Trophoblast cell (in vitro differentiated cells and primary cell): ENCODE data around the gene GRID1.

Source experiments
- DNase-seq, 2 donors: peaks; one replicate each; pipeline ENCODE4 v3.0.0-alpha.2; 2016
- H2AFZ ChIP-seq: 2 replicates; pipeline ENCODE4 v1.6.1; 2013; ENCODE audit warnings: low read length, moderate library complexity, mild to moderate bottlenecking; ENCODE audit not compliant: insufficient read depth, poor library complexity
- H2AK5ac ChIP-seq: 2 replicates; pipeline ENCODE4 v1.6.1; 2013; ENCODE audit warnings: mild to moderate bottlenecking, low read length
- H2BK120ac ChIP-seq: 2 replicates; pipeline ENCODE4 v1.6.1; 2013; ENCODE audit warnings: low read length, mild to moderate bottlenecking, moderate library complexity; ENCODE audit not compliant: insufficient read depth, poor library complexity
- H2BK12ac ChIP-seq: 2 replicates; pipeline ENCODE4 v1.6.1; 2013; ENCODE audit warnings: mild to moderate bottlenecking, low read length, moderate library complexity
- H2BK5ac ChIP-seq: 2 replicates; pipeline ENCODE4 v1.6.1; 2013; ENCODE audit warnings: low read length, low read depth, moderate library complexity, mild to moderate bottlenecking; ENCODE audit not compliant: poor library complexity
- H3K14ac ChIP-seq: 2 replicates; pipeline ENCODE4 v1.6.1; 2013; ENCODE audit warnings: mild to moderate bottlenecking, low read length
- H3K18ac ChIP-seq: 2 replicates; pipeline ENCODE4 v1.6.1; 2013; ENCODE audit warnings: mild to moderate bottlenecking, low read length
- H3K23ac ChIP-seq: 2 replicates; pipeline ENCODE4 v1.6.1; 2013; ENCODE audit warnings: low read length
- H3K27ac ChIP-seq: 2 replicates; pipeline ENCODE4 v1.5.1; 2013; ENCODE audit warnings: low read depth, mild to moderate bottlenecking, inconsistent platforms, low read length, moderate library complexity
- H3K27me3 ChIP-seq: 2 replicates; pipeline ENCODE4 v1.6.1; 2013; ENCODE audit warnings: inconsistent platforms, mild to moderate bottlenecking, low read length, moderate library complexity; ENCODE audit not compliant: insufficient read depth
- H3K36me3 ChIP-seq, 2 experiments: 1 replicate in 1 of 2; 2 replicates in 1 of 2; pipeline ENCODE4 v1.6.1; 2013; ENCODE audit warnings: low read length in 2 of 2, mild to moderate bottlenecking in 2 of 2, moderate library complexity in 1 of 2; ENCODE audit not compliant: insufficient read depth in 2 of 2, control insufficient read depth in 1 of 2
- H3K4ac ChIP-seq: 2 replicates; pipeline ENCODE4 v1.6.1; 2013; ENCODE audit warnings: low read depth, mild to moderate bottlenecking, low read length, moderate library complexity
- H3K4me1 ChIP-seq, 2 experiments: 1 replicate in 1 of 2; 2 replicates in 1 of 2; pipeline ENCODE4 v1.6.1; 2013; ENCODE audit warnings: low read length in 2 of 2, mild to moderate bottlenecking in 2 of 2, moderate library complexity in 1 of 2; ENCODE audit not compliant: insufficient read depth in 2 of 2, control insufficient read depth in 1 of 2
- H3K4me2 ChIP-seq: 2 replicates; pipeline ENCODE4 v1.6.1; 2013; ENCODE audit warnings: inconsistent platforms, mild to moderate bottlenecking, low read length, moderate library complexity
- H3K4me3 ChIP-seq: 2 replicates; pipeline ENCODE4 v1.5.1; 2013; ENCODE audit warnings: mild to moderate bottlenecking, low read depth, low read length, inconsistent platforms
- H3K79me1 ChIP-seq: one replicate; pipeline ENCODE4 v1.6.1; 2013; ENCODE audit warnings: low read length
- H3K79me2 ChIP-seq: 2 replicates; pipeline ENCODE4 v1.6.1; 2013; ENCODE audit warnings: low read length, mild to moderate bottlenecking; ENCODE audit not compliant: control insufficient read depth, insufficient read depth, poor library complexity
- H3K9ac ChIP-seq: 2 replicates; pipeline ENCODE4 v1.6.1; 2013; ENCODE audit warnings: mild to moderate bottlenecking, low read length
- H3K9me3 ChIP-seq: 2 replicates; pipeline ENCODE4 v1.6.1; 2013; ENCODE audit warnings: low read depth, mild to moderate bottlenecking, control low read depth, inconsistent platforms, low read length; ENCODE audit not compliant: insufficient read depth
- H4K12ac ChIP-seq: 2 replicates; pipeline ENCODE4 v1.6.1; 2013; ENCODE audit warnings: low read depth, mild to moderate bottlenecking, low read length, moderate library complexity
- H4K8ac ChIP-seq: 2 replicates; pipeline ENCODE4 v1.6.1; 2013; ENCODE audit warnings: low read depth, mild to moderate bottlenecking, low read length, moderate library complexity
- H4K91ac ChIP-seq: one replicate; pipeline ENCODE4 v1.6.1; 2013; ENCODE audit warnings: low read depth, mild to moderate bottlenecking, low read length, moderate library complexity
- WGBS: extraction: QIAGEN DNeasy Blood & Tissue Kit; methylation state at CpG from one replicate; pipeline ENCODE4 v1.1.7; 2013; ENCODE audit warnings: missing lambda C conversion rate; ENCODE audit not compliant: insufficient read length, insufficient coverage; ENCODE audit errors: extremely low coverage; 5-methylcytosine and 5-hydroxymethylcytosine counted together

Gene GRID1

GRCh38 chr10:86221442-86222335 lies 144.9 kb downstream of the GRID1 start:
- H3K4me2 ChIP-seq: no peak overlapping the region
- no peaks in the 10 kb centered on the region for H3K27me3 ChIP-seq
- H2AK5ac ChIP-seq: no peak overlapping the region
- H3K9ac ChIP-seq: no peak overlapping the region
- H2BK12ac ChIP-seq: no peak overlapping the region
- no peak overlapping the region for H3K27ac ChIP-seq
- no peak overlapping the region for H2AFZ ChIP-seq
- H3K23ac ChIP-seq: no peak overlapping the region
- no peak overlapping the region for H4K8ac ChIP-seq
- no peak overlapping the region for H3K4ac ChIP-seq
- H3K14ac ChIP-seq: no peak overlapping the region
- no peak overlapping the region for H2BK5ac ChIP-seq
- H4K91ac ChIP-seq: no peak overlapping the region
- H3K79me2 ChIP-seq: no peaks in the 10 kb centered on the region
- no peak for DNase-seq
- no peaks in the 10 kb centered on the region for H3K9me3 ChIP-seq
- no peak overlapping the region for H2BK120ac ChIP-seq
- H3K36me3 ChIP-seq: no peaks in the 10 kb centered on the region
- H3K18ac ChIP-seq: no peak overlapping the region
- H3K79me1 ChIP-seq: no peaks in the 10 kb centered on the region
- WGBS: no CpG with 5 or more reads among the region's 7 CpGs
- no peak overlapping the region for H4K12ac ChIP-seq
- H3K4me3 ChIP-seq: no peak overlapping the region
- H3K4me1 ChIP-seq: peaks cover 0 to 5% of the 10 kb centered on the region in 2 experiments

- Histone ChIP-seq H4K8ac (no peak overlapping the region), H4K91ac (no peak overlapping the region)
- WGBS: no CpG with 5 or more reads among the region's 6 CpGs
These were observed 146.0 kb downstream of the GRID1 start for GRCh38 chr10:86220626-86221025.

GRCh38 chr10:86219271-86219670 lies 147.3 kb downstream of the GRID1 start:
- WGBS: no CpG with 5 or more reads among the region's 8 CpGs
- Histone ChIP-seq H3K79me2 (no peaks in the 10 kb centered on the region), H3K14ac (no peak overlapping the region)

More at GRCh38 chr10:86220626-86221025, 146.0 kb downstream of the GRID1 start:
- Histone ChIP-seq H3K79me1 (no peaks in the 10 kb centered on the region), H2AK5ac (no peak overlapping the region), H4K12ac (no peak overlapping the region), H3K4me2 (no peak overlapping the region), H3K4me1 (peaks cover 0 to 5% of the 10 kb centered on the region in 2 experiments), H3K27me3 (no peaks in the 10 kb centered on the region), H3K36me3 (no peaks in the 10 kb centered on the region), H3K4ac (no peak overlapping the region), H2BK120ac (no peak overlapping the region), H3K18ac (no peak overlapping the region), H3K9me3 (peaks cover 1% of the 10 kb centered on the region), H3K79me2 (no peaks in the 10 kb centered on the region), H2AFZ (no peak overlapping the region), H3K4me3 (no peak overlapping the region), H3K27ac (no peak overlapping the region), H3K14ac (no peak overlapping the region), H3K9ac (no peak overlapping the region), H2BK12ac (no peak overlapping the region), H2BK5ac (no peak overlapping the region), H3K23ac (no peak overlapping the region)
- no peak for DNase-seq

DNA sequence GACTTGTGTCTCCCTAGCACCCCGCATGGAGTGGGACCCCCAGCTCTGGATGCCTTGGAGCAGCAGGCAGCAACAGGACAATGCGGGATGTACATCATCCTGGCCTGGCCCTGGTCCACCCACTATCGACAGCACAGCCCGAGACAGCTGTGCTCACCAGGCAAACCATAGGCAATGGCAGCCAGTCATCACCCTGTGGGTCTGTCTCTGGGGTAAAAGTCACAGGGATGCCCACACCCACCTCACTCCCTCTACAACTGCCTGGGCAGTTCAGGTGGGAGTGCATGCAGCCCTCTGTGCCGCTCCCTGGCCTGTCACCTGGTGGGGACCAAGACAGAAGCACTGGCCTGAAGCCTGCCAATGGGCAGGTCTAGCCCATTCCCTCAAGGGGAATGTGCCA lies 147.8 kb downstream of the GRID1 start:
- Histone ChIP-seq H4K91ac (no peak overlapping the region), H3K23ac (no peak overlapping the region), H3K4ac (no peak overlapping the region), H3K18ac (no peak overlapping the region), H4K12ac (no peak overlapping the region), H3K27ac (no peak overlapping the region), H4K8ac (no peak overlapping the region), H3K9me3 (peaks cover 2% of the 10 kb centered on the region), H3K4me1 (no peaks in the 10 kb centered on the region), H2BK12ac (no peak overlapping the region), H3K79me2 (no peaks in the 10 kb centered on the region), H3K4me2 (no peak overlapping the region), H3K36me3 (no peaks in the 10 kb centered on the region), H3K79me1 (no peaks in the 10 kb centered on the region), H3K9ac (no peak overlapping the region), H2AK5ac (no peak overlapping the region), H2BK5ac (no peak overlapping the region), H3K4me3 (no peak overlapping the region), H2AFZ (no peak overlapping the region), H3K14ac (no peak overlapping the region), H2BK120ac (no peak overlapping the region), H3K27me3 (no peaks in the 10 kb centered on the region)
- no peak for DNase-seq
- no CpG with 5 or more reads among the region's 5 CpGs for WGBS

More at GRCh38 chr10:86219271-86219670, 147.3 kb downstream of the GRID1 start:
- Histone ChIP-seq H4K91ac (no peak overlapping the region), H3K23ac (no peak overlapping the region), H3K9ac (no peak overlapping the region), H3K9me3 (peaks cover 2% of the 10 kb centered on the region), H3K27ac (no peak overlapping the region), H2BK120ac (no peak overlapping the region), H2AFZ (no peak overlapping the region), H3K27me3 (no peaks in the 10 kb centered on the region), H2BK12ac (no peak overlapping the region), H3K4me3 (no peak overlapping the region), H3K79me1 (no peaks in the 10 kb centered on the region), H2BK5ac (no peak overlapping the region), H3K4ac (no peak overlapping the region), H3K4me2 (no peak overlapping the region), H3K36me3 (no peaks in the 10 kb centered on the region), H3K4me1 (no peaks in the 10 kb centered on the region), H2AK5ac (no peak overlapping the region), H3K18ac (no peak overlapping the region), H4K8ac (no peak overlapping the region), H4K12ac (no peak overlapping the region)
- DNase-seq: no peak
